HG03135 (cell line): Measurements from ENCODE around the gene ABLIM3.

Experiments
- ATAC-seq: cut with Tn5 transposase; IDR thresholded peaks from one replicate; pipeline ENCODE4 v1.9.1; 2021; ENCODE audit warnings: mild to moderate bottlenecking, moderate library complexity; ENCODE audit not compliant: unreplicated experiment

The ABLIM3 gene

GRCh38 chr5:149156435-149157083, 15.3 kb downstream of the ABLIM3 start:
- ATAC-seq: no peak

- no peak for ATAC-seq
Measured at GRCh38 chr5:149157330-149157729, 16.0 kb downstream of the ABLIM3 start.

- ATAC-seq: no peak
Measured at GRCh38 chr5:149160291-149160787, 19.0 kb downstream of the ABLIM3 start.

- no peak for ATAC-seq
Measured at GRCh38 chr5:149161026-149161687, 19.9 kb downstream of the ABLIM3 start.

- ATAC-seq: no peak
Measured at GRCh38 chr5:149161850-149162249, 20.6 kb downstream of the ABLIM3 start.

GRCh38 chr5:149162401-149163084, 21.2 kb downstream of the ABLIM3 start:
- ATAC-seq: peak; percentile 67

- ATAC-seq: no peak
Measured at GRCh38 chr5:149164731-149165130, 23.4 kb downstream of the ABLIM3 start.

GRCh38 chr5:149166128-149166527, 24.8 kb downstream of the ABLIM3 start:
- no peak for ATAC-seq

- ATAC-seq: no peak
Measured at GRCh38 chr5:149166591-149167100, 25.4 kb downstream of the ABLIM3 start.

GRCh38 chr5:149168276-149168906, 27.1 kb downstream of the ABLIM3 start:
- no peak for ATAC-seq

GRCh38 chr5:149170299-149170698, 29.0 kb downstream of the ABLIM3 start:
- no peak for ATAC-seq

GRCh38 chr5:149172261-149172660, 31.0 kb downstream of the ABLIM3 start:
- ATAC-seq: peak; percentile 76

- no peak for ATAC-seq
Measured at GRCh38 chr5:149172709-149173505, 31.6 kb downstream of the ABLIM3 start.

- no peak for ATAC-seq
Measured at GRCh38 chr5:149174847-149175234, 33.5 kb downstream of the ABLIM3 start.

GRCh38 chr5:149175346-149176105, 34.2 kb downstream of the ABLIM3 start:
- no peak for ATAC-seq

GRCh38 chr5:149177339-149177843, 36.1 kb downstream of the ABLIM3 start:
- no peak for ATAC-seq

GRCh38 chr5:149177911-149178565, 36.7 kb downstream of the ABLIM3 start:
- no peak for ATAC-seq

- ATAC-seq: no peak
Measured at GRCh38 chr5:149181732-149182131, 40.4 kb downstream of the ABLIM3 start.

- no peak for ATAC-seq
Measured at GRCh38 chr5:149182241-149182640, 40.9 kb downstream of the ABLIM3 start.
